A549 (cell line): Measurements from ENCODE around the gene NOL8.

Source experiments
- BHLHE40 ChIP-seq: IDR thresholded peaks from 2 replicates; pipeline ENCODE4 v1.6.1; 2012; ENCODE audit warnings: low read depth, low read length, inconsistent platforms
- CTCF ChIP-seq: fragments of >200 bp; sonication (Bioruptor Twin); formaldehyde crosslinking; IDR thresholded peaks from 3 replicates; pipeline ENCODE4 v1.5.1; 2016
- ELK1 ChIP-seq: fragments of 150-350 bp; IDR thresholded peaks from 2 replicates; pipeline ENCODE4 v1.6.1; 2014; ENCODE audit warnings: low read depth, mild to moderate bottlenecking, low read length
- POLR2A ChIP-seq: IDR thresholded peaks from 2 replicates; pipeline ENCODE4 v1.6.1; 2012; ENCODE audit warnings: mild to moderate bottlenecking, low read length
- TF ChIP-seq, protein P1 (sequence below): fragments of 450-650 bp; IDR thresholded peaks from 2 replicates; pipeline ENCODE4 v1.6.1; 2014; ENCODE audit warnings: antibody characterized with exemption
- TF ChIP-seq, protein P2 (sequence below): IDR thresholded peaks from 2 replicates; pipeline ENCODE4 v1.6.1; 2012; ENCODE audit warnings: low read depth, borderline replicate concordance

DNA sequence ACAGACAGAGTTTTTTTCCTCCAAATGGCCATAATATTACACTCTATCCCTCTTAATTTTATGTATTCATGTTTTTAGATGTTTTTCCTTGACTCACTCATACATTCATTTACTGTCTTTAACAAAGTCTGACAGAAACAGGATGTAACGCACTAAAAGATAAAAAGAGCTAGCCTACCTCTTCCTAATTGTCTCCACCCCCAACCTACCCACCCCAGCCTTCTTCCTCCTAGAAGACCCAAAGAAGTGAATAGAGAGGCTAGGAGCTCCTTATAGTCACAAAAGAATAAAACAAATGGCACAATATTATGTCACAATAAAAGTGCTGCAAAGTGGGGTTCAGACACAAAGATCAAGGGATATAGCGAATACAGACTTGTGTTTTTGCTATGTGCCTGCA, 719 bp downstream of the NOL8 start:
- TF ChIP-seq POLR2A (no peak), ELK1 (no peak), CTCF (no peak), BHLHE40 (no peak)
- TF ChIP-seq, protein P1, sequence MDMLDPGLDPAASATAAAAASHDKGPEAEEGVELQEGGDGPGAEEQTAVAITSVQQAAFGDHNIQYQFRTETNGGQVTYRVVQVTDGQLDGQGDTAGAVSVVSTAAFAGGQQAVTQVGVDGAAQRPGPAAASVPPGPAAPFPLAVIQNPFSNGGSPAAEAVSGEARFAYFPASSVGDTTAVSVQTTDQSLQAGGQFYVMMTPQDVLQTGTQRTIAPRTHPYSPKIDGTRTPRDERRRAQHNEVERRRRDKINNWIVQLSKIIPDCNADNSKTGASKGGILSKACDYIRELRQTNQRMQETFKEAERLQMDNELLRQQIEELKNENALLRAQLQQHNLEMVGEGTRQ = no peak
- TF ChIP-seq, protein P2, sequence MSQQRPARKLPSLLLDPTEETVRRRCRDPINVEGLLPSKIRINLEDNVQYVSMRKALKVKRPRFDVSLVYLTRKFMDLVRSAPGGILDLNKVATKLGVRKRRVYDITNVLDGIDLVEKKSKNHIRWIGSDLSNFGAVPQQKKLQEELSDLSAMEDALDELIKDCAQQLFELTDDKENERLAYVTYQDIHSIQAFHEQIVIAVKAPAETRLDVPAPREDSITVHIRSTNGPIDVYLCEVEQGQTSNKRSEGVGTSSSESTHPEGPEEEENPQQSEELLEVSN = no peak
